Natural killer cell (primary cell): Measurements from ENCODE around the gene PDE9A. TPM values are rescaled to one million over a fixed set of nuclear protein-coding genes. Genes with fewer than 3 reads are reported as not detected.

ENCODE experiments used
- ATAC-seq, 3 donors: fragments of 150-1000 bp in 2 of 3; fragments of 200-7000 bp in 1 of 3; cut with Tn5 transposase; 1 replicate in 1 of 3; 2 replicates in 2 of 3; pipeline ENCODE4 v1.10.0; 2021; ENCODE audit warnings: mild to moderate bottlenecking in 2 of 3, moderate library complexity in 2 of 3
- DNase-seq, 2 donors: peaks; one replicate each; pipeline versions ENCODE4 v3.0.0 to v3.0.0-alpha.2; 2013 to 2021; ENCODE audit warnings: mixed read lengths in 1 of 2
- H3K27ac ChIP-seq: one replicate; pipeline ENCODE4 v1.5.1; 2013; ENCODE audit warnings: mild to moderate bottlenecking, low read length
- H3K27me3 ChIP-seq: one replicate; pipeline ENCODE4 v1.6.1; 2013; ENCODE audit warnings: low read length; ENCODE audit not compliant: control insufficient read depth, insufficient read depth
- H3K36me3 ChIP-seq: one replicate; pipeline ENCODE4 v1.6.1; 2013; ENCODE audit warnings: low read length; ENCODE audit not compliant: control insufficient read depth, insufficient read depth
- H3K4me1 ChIP-seq: one replicate; pipeline ENCODE4 v1.6.1; 2013; ENCODE audit warnings: low read length; ENCODE audit not compliant: control insufficient read depth, insufficient read depth
- H3K4me3 ChIP-seq: one replicate; pipeline ENCODE4 v1.5.1; 2013; ENCODE audit warnings: low read length
- H3K9me3 ChIP-seq: one replicate; pipeline ENCODE4 v1.6.1; 2013; ENCODE audit warnings: low read length; ENCODE audit not compliant: control insufficient read depth, insufficient read depth
- H3K27ac Mint-ChIP-seq, 2 donors: one replicate each; pipeline ENCODE4 v1.8.0; 2022; ENCODE audit warnings: mild to moderate bottlenecking in 2 of 2, mixed read lengths in 2 of 2, moderate library complexity in 1 of 2
- H3K27me3 Mint-ChIP-seq, 2 donors: one replicate each; pipeline ENCODE4 v1.8.0; 2022; ENCODE audit warnings: low read depth in 2 of 2, mixed read lengths in 2 of 2
- H3K36me3 Mint-ChIP-seq: one replicate; pipeline ENCODE4 v1.8.0; 2022; ENCODE audit warnings: mixed read lengths
- H3K4me1 Mint-ChIP-seq, 2 donors: one replicate each; pipeline ENCODE4 v1.8.0; 2022; ENCODE audit warnings: mixed read lengths in 2 of 2
- H3K4me3 Mint-ChIP-seq: one replicate; pipeline ENCODE4 v1.8.0; 2022; ENCODE audit warnings: mild to moderate bottlenecking, moderate library complexity, mixed read lengths
- H3K9me3 Mint-ChIP-seq, 2 donors: one replicate each; pipeline ENCODE4 v1.8.0; 2022; ENCODE audit warnings: mixed read lengths in 2 of 2
- CTCF ChIP-seq: fragments of 200-600 bp; IDR thresholded peaks from one replicate; pipeline ENCODE4 v1.8.0; 2022; ENCODE audit warnings: antibody characterized with exemption
- WGBS: methylation state at CpG from one replicate; pipeline ENCODE4 v1.1.7; 2013; ENCODE audit warnings: missing lambda C conversion rate; ENCODE audit not compliant: insufficient coverage; 5-methylcytosine and 5-hydroxymethylcytosine counted together
- intact Hi-C: fragments of 100-400 bp; cut with micrococcal nuclease; formaldehyde crosslinking; loops from one replicate; pipeline ENCODE4 v1.14.2; 2022
- total RNA-seq, 4 donors: library from RNA; stranded (reverse); fragments of 120-200 nt in 1 of 4; gene quantifications; one replicate each; pipeline versions ENCODE4 v1.2.3 to v1.2.4, GENCODE V29; 2013 to 2022

Gene PDE9A
- total RNA-seq, 3 donors from 2014 or later (not counting 1 experiment from before 2014, with no cell fraction given), result 1.0 to 4.1 (median 1.2) TPM

DNA sequence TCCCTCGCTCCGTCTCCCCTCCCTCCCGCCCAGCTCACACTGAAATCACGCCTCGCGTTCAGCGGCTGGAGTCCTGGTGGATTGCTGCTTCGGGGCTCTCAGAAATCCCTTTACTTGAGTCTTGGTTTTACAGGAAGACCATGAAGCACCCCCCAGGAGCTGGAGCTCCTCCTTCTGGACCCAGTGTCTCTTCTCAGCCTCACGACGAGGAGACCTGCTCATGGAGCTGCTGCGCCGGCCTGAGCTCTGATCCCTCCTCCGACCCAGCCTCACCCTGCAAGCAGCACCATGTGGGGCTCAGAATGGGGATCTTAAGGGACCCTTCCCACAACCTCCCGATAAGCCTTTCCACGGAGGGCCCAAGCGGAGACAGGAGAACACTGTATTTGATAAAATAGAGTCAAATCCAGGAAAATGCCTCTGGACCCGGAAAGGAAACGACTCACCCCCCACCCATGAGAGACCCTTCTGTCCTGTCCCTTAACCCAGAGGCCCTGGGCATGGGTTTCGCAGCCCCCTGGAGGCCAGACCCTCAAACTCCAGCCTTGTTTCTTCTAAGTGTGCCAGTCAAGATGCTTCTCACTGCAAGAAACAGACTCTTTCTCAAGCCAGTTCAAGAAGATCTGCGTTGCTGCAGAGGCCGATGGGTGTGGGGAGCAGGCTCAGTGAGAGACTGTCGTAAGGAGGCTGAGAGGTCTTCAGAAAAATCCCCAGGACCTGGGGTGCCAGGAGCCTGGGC lies 26.1 kb downstream of the PDE9A start:
- no peak overlapping the region for H3K27ac ChIP-seq
- Mint-ChIP-seq H3K36me3 (no peaks in the 10 kb centered on the region), H3K27me3 (peaks cover 26 to 36% of the 10 kb centered on the region in 2 donors), H3K4me1 (peaks cover 46 to 47% of the 10 kb centered on the region in 2 donors), H3K4me3 (no peak overlapping the region), H3K9me3 (no peaks in the 10 kb centered on the region), H3K27ac (peak overlapping the region in 1 of 2 donors; percentile 20)
- H3K4me3 ChIP-seq, result no peak overlapping the region
- DNase-seq (no peak), ATAC-seq (no peak)
- intact Hi-C loops, result loop anchor here (5.0 to 10.0 kb wide), 3 partner anchors 68 to 255 kb away; no protein-coding TSS in a partner anchor
- H3K27me3 ChIP-seq, result peaks cover 5% of the 10 kb centered on the region
- peaks cover 56% of the 10 kb centered on the region for H3K4me1 ChIP-seq
- 94% methylated on average over 22 of the region's 22 CpGs for WGBS
- H3K36me3 ChIP-seq, result no peaks in the 10 kb centered on the region
- no peaks in the 10 kb centered on the region for H3K9me3 ChIP-seq
- no peak for TF ChIP-seq CTCF

GRCh38 chr21:42680058-42680330 lies 26.6 kb downstream of the PDE9A start:
- H3K27me3 Mint-ChIP-seq, result peaks cover 23 to 36% of the 10 kb centered on the region in 2 donors
- Histone ChIP-seq H3K27me3 (peaks cover 5% of the 10 kb centered on the region), H3K4me3 (no peak overlapping the region), H3K36me3 (no peaks in the 10 kb centered on the region), H3K9me3 (no peaks in the 10 kb centered on the region), H3K4me1 (peaks cover 61% of the 10 kb centered on the region), H3K27ac (no peak overlapping the region)
- H3K36me3 Mint-ChIP-seq, result no peaks in the 10 kb centered on the region
- no peaks in the 10 kb centered on the region for H3K9me3 Mint-ChIP-seq
- H3K4me3 Mint-ChIP-seq, result no peak overlapping the region
- H3K27ac Mint-ChIP-seq, result peak overlapping the region in 1 of 2 donors; percentile 20
- no peak for TF ChIP-seq CTCF
- ATAC-seq (no peak), DNase-seq (no peak)
- H3K4me1 Mint-ChIP-seq, result peaks cover 50 to 51% of the 10 kb centered on the region in 2 donors
- 90% methylated on average over 7 of the region's 7 CpGs for WGBS
- intact Hi-C loops, result loop anchor here (5.0 to 10.0 kb wide), 3 partner anchors 67 to 255 kb away; no protein-coding TSS in a partner anchor

DNA sequence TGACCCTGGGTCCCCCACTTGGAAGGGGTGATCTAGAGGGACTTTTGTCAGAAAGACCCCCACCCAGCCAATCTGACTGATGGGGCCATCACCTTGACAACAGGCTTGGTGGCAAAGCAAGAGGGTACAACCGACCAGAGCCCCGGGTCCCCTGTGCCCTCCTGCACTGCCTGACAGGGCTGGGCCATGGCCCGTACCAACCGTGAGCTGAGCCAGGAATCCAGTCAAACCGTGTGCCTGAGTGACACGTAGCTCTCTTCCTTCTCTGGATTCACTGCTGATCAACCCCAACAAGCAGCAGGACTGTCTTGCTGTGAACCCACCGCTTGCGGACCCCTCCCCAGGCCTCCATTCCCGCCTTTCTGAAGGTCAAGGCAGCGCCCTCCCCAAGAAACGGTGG lies 27.0 kb downstream of the PDE9A start:
- Histone ChIP-seq H3K27me3 (peaks cover 5% of the 10 kb centered on the region), H3K9me3 (no peaks in the 10 kb centered on the region), H3K4me3 (no peak overlapping the region), H3K4me1 (peaks cover 66% of the 10 kb centered on the region), H3K27ac (no peak overlapping the region), H3K36me3 (no peaks in the 10 kb centered on the region)
- Mint-ChIP-seq H3K36me3 (no peaks in the 10 kb centered on the region), H3K9me3 (no peaks in the 10 kb centered on the region), H3K27ac (peak overlapping the region in 1 of 2 donors; percentile 75), H3K4me3 (no peak overlapping the region), H3K27me3 (peaks cover 23 to 32% of the 10 kb centered on the region in 2 donors), H3K4me1 (peaks cover 50 to 54% of the 10 kb centered on the region in 2 donors)
- DNase-seq (no peak), ATAC-seq (no peak)
- WGBS, result 93% methylated on average over 11 of the region's 11 CpGs
- intact Hi-C loops, result loop anchor here (5.0 to 10.0 kb wide), 3 partner anchors 67 to 256 kb away; no protein-coding TSS in a partner anchor
- no peak for TF ChIP-seq CTCF
